ENCODE data around the gene DYSF.

DYSF gene

GRCh38 chr2:71631411-71631931 is 178.1 kb downstream of the DYSF start:
- TF ChIP-seq CTCF (conservative IDR thresholded peaks at IDR 0.05; ENCODE audit: low read length) = no peak
- DNase-seq (ENCODE audit: low read depth) = peak; percentile 83

GRCh38 chr2:71633086-71633485 is 179.7 kb downstream of the DYSF start:
- H3K4me3 ChIP-seq (ENCODE audit: low read length) = no peak overlapping the region
- no peak for DNase-seq (ENCODE audit: low read depth)
- no peak for TF ChIP-seq CTCF (conservative IDR thresholded peaks at IDR 0.05; ENCODE audit: low read length)

More at GRCh38 chr2:71631411-71631931, 178.1 kb downstream of the DYSF start:
- H3K4me3 ChIP-seq (ENCODE audit: low read length) = peak overlapping the region; percentile 44

GRCh38 chr2:71634567-71634966 is 181.2 kb downstream of the DYSF start:
- DNase-seq (ENCODE audit: low read depth) = no peak
- no peak overlapping the region for H3K4me3 ChIP-seq (ENCODE audit: low read length)
- TF ChIP-seq CTCF (conservative IDR thresholded peaks at IDR 0.05; ENCODE audit: low read length) = no peak

- no peak overlapping the region for H3K4me3 ChIP-seq (ENCODE audit: low read length)
- no peak for DNase-seq (ENCODE audit: low read depth)
- TF ChIP-seq CTCF (conservative IDR thresholded peaks at IDR 0.05; ENCODE audit: low read length) = no peak
Observed at GRCh38 chr2:71635798-71636197, 182.4 kb downstream of the DYSF start.

GRCh38 chr2:71637168-71637567 is 183.8 kb downstream of the DYSF start:
- DNase-seq (ENCODE audit: low read depth) = no peak
- H3K4me3 ChIP-seq (ENCODE audit: low read length) = no peak overlapping the region
- no peak for TF ChIP-seq CTCF (conservative IDR thresholded peaks at IDR 0.05; ENCODE audit: low read length)

GRCh38 chr2:71637736-71638135 is 184.4 kb downstream of the DYSF start:
- no peak overlapping the region for H3K4me3 ChIP-seq (ENCODE audit: low read length)
- no peak for DNase-seq (ENCODE audit: low read depth)
- TF ChIP-seq CTCF (conservative IDR thresholded peaks at IDR 0.05; ENCODE audit: low read length) = no peak

- TF ChIP-seq CTCF (conservative IDR thresholded peaks at IDR 0.05; ENCODE audit: low read length) = no peak
- H3K4me3 ChIP-seq (ENCODE audit: low read length) = no peak overlapping the region
- DNase-seq (ENCODE audit: low read depth) = no peak
Observed at GRCh38 chr2:71639735-71640134, 186.4 kb downstream of the DYSF start.
